H1 (cell line): ENCODE measurements around the gene ZBTB7B.
A peak's percentile ranks its signal among the peaks of the same experiment; 100 is the strongest.

ENCODE experiments used
- BACH1 ChIP-seq: IDR thresholded peaks from 2 replicates; pipeline ENCODE4 v1.6.1; 2012; ENCODE audit warnings: low read length, improper control_type of control experiment
- CBX5 ChIP-seq: fragments of 300-800, 300-1000 bp; sonication (generic); IDR thresholded peaks from 2 replicates; pipeline ENCODE4 v1.7.1; 2016; ENCODE audit warnings: antibody characterized with exemption, low read length, low read depth
- CBX8 ChIP-seq: fragments of 300-800, 300-1000 bp; sonication (generic); IDR thresholded peaks from 2 replicates; pipeline ENCODE4 v1.7.1; 2016; ENCODE audit warnings: low read depth, low read length, borderline replicate concordance
- CEBPB ChIP-seq: IDR thresholded peaks from 2 replicates; pipeline ENCODE4 v1.6.1; 2012; ENCODE audit warnings: low read depth, low read length
- EP300 ChIP-seq, 2 experiments: IDR thresholded peaks; 1 replicate in 1 of 2; 2 replicates in 1 of 2; pipeline ENCODE4 v1.6.1; 2011 to 2012; ENCODE audit warnings: low read depth in 2 of 2, low read length in 2 of 2, mild to moderate bottlenecking in 2 of 2, borderline replicate concordance in 1 of 2, inconsistent platforms in 1 of 2, moderate library complexity in 1 of 2
- EZH2 ChIP-seq: fragments of 200-600 bp; sonication (generic); IDR thresholded peaks from 2 replicates; pipeline ENCODE4 v1.7.1; 2012; ENCODE audit warnings: low read depth, mild to moderate bottlenecking, moderate library complexity, low read length, inconsistent platforms; ENCODE audit not compliant: severe bottlenecking
- NRF1 ChIP-seq: IDR thresholded peaks from 2 replicates; pipeline ENCODE4 v1.6.1; 2011; ENCODE audit warnings: mild to moderate bottlenecking, low read depth, low read length, improper control_type of control experiment
- POLR2A ChIP-seq, 2 experiments: IDR thresholded peaks; 1 replicate in 1 of 2; 2 replicates in 1 of 2; pipeline ENCODE4 v1.6.1; 2011; ENCODE audit warnings: low read depth in 2 of 2, low read length in 2 of 2, mild to moderate bottlenecking in 2 of 2; ENCODE audit errors: control extremely low read depth in 1 of 2
- RXRA ChIP-seq: IDR thresholded peaks from 2 replicates; pipeline ENCODE4 v1.6.1; 2011; ENCODE audit warnings: low read depth, mild to moderate bottlenecking, low read length, moderate library complexity; ENCODE audit not compliant: insufficient read depth
- SP1 ChIP-seq: IDR thresholded peaks from 2 replicates; pipeline ENCODE4 v1.6.1; 2011; ENCODE audit warnings: low read depth, low read length
- TAF1 ChIP-seq: IDR thresholded peaks from 2 replicates; pipeline ENCODE4 v1.6.1; 2011; ENCODE audit warnings: mild to moderate bottlenecking, low read depth, low read length
- TF ChIP-seq, protein P1 (sequence below), 3 experiments: IDR thresholded peaks; 1 replicate in 2 of 3; 2 replicates in 1 of 3; pipeline versions ENCODE4 v1.5.1 to v1.6.1; 2011; ENCODE audit warnings: low read length in 3 of 3, mild to moderate bottlenecking in 3 of 3, inconsistent platforms in 2 of 3, low read depth in 1 of 3, moderate library complexity in 1 of 3; ENCODE audit not compliant: insufficient read depth in 1 of 3; ENCODE audit errors: control extremely low read depth in 1 of 3
- TF ChIP-seq, protein P2 (sequence below): IDR thresholded peaks from 2 replicates; pipeline ENCODE4 v1.6.1; 2012; ENCODE audit warnings: inconsistent platforms

DNA sequence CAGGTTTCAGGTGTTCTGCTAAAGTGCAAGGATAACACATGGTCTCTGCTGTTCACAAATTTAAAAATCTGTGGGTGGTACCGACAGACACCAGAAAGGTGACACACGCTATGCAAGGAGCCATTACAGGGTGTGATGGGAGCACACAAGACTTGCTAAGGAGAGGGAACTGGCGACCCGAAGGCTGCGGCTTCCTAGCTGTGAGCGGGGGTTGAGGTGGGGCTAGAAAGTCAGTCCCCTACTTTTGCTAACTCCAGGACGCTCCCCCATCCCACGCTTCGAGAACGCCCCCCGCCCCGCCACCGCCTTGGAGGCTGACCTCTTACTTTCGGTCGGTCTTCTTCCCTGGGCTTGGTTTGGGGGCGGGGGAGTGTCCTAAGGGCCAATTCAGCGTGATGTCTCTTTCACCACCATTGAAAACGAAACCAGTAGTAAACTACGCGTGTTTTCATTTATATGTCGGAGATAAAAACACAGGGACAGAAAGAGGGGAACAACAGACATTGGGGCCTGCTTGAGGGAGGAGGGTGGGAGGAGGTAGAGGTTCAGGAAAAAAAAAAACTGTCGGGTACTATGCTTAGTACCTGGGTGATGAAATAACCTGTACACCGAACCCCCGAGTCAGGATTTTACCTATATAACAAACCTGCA is 27.1 kb upstream of the ZBTB7B start:
- TF ChIP-seq CBX8 (no peak), BACH1 (no peak), NRF1 (no peak), CEBPB (no peak), RXRA (no peak), EP300 (IDR thresholded peaks at IDR 0.05; ENCODE audit: borderline replicate concordance in 1 of 2, low read depth in 2 of 2, low read length in 2 of 2) (no peak), TAF1 (no peak), POLR2A (IDR thresholded peaks at IDR 0.05; ENCODE audit: control extremely low read depth in 1 of 2, low read depth in 2 of 2, low read length in 2 of 2) (peak in 1 of 2 experiments; percentile 41; a peak in 1 of 3 replicates), EZH2 (no peak), CBX5 (no peak), SP1 (no peak)
- TF ChIP-seq, protein P1, sequence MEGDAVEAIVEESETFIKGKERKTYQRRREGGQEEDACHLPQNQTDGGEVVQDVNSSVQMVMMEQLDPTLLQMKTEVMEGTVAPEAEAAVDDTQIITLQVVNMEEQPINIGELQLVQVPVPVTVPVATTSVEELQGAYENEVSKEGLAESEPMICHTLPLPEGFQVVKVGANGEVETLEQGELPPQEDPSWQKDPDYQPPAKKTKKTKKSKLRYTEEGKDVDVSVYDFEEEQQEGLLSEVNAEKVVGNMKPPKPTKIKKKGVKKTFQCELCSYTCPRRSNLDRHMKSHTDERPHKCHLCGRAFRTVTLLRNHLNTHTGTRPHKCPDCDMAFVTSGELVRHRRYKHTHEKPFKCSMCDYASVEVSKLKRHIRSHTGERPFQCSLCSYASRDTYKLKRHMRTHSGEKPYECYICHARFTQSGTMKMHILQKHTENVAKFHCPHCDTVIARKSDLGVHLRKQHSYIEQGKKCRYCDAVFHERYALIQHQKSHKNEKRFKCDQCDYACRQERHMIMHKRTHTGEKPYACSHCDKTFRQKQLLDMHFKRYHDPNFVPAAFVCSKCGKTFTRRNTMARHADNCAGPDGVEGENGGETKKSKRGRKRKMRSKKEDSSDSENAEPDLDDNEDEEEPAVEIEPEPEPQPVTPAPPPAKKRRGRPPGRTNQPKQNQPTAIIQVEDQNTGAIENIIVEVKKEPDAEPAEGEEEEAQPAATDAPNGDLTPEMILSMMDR (IDR thresholded peaks at IDR 0.05; ENCODE audit: control extremely low read depth in 1 of 3, insufficient read depth in 1 of 3, low read depth in 1 of 3, low read length in 3 of 3) = no peak
- TF ChIP-seq, protein P2, sequence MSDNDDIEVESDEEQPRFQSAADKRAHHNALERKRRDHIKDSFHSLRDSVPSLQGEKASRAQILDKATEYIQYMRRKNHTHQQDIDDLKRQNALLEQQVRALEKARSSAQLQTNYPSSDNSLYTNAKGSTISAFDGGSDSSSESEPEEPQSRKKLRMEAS = no peak
